ENCODE measurements around the gene RAMACL. TPM values are rescaled to one million over a fixed set of nuclear protein-coding genes. Genes with fewer than 3 reads are reported as not detected.
A peak's percentile ranks its signal among the peaks of the same experiment; 100 is the strongest.

RAMACL gene
- total RNA-seq, 1 experiment from 2014 or later: 0.28 TPM

- no peaks in the 10 kb centered on the region for H3K23me2 ChIP-seq (ENCODE audit: insufficient read length, low read depth, low read length, poor library complexity, severe bottlenecking)
- DNase-seq: no peak
- no peak overlapping the region for H3K4me2 ChIP-seq (ENCODE audit: insufficient read depth, insufficient read length, low read length)
- H4K5ac ChIP-seq (ENCODE audit: insufficient read length, low read depth, low read length): no peak overlapping the region
- H2BK12ac ChIP-seq (ENCODE audit: insufficient read length, low read depth, low read length): no peak overlapping the region
- no peaks in the 10 kb centered on the region for H3K9me3 Mint-ChIP-seq
- no peak overlapping the region for H3K56ac ChIP-seq (ENCODE audit: insufficient read length, low read depth, low read length)
- H2BK120ac ChIP-seq (ENCODE audit: low read depth, low read length, poor library complexity, severe bottlenecking): no peak overlapping the region
- H3K36me3 Mint-ChIP-seq (ENCODE audit: insufficient read depth in 1 of 3, low read depth in 3 of 3): no peaks in the 10 kb centered on the region
- peaks cover 21 to 24% of the 10 kb centered on the region in 2 experiments for H3K4me1 Mint-ChIP-seq
- no peaks in the 10 kb centered on the region for H4K20me1 ChIP-seq (ENCODE audit: control insufficient read depth, insufficient read depth, insufficient read length)
- H2BK5ac ChIP-seq (ENCODE audit: insufficient read length, low read length): no peak overlapping the region
- H2BK20ac ChIP-seq (ENCODE audit: low read depth, low read length, poor library complexity, severe bottlenecking): no peak overlapping the region
- H4K8ac ChIP-seq (replicated peaks; ENCODE audit: insufficient read length, low read depth, low read length): no peak overlapping the region
- H3K79me2 ChIP-seq (ENCODE audit: insufficient read depth, low read length): 0 out of 2 replicates have a peak, but pooled peaks cover 2% of the 10 kb centered on the region
- no CpG with 5 or more reads among the region's 8 CpGs for WGBS (ENCODE audit: extremely low coverage, insufficient read length, low lambda C conversion rate)
- H3K27ac ChIP-seq (ENCODE audit: insufficient read length, low read depth, low read length): no peak overlapping the region
- no peak overlapping the region for H2AFZ ChIP-seq (ENCODE audit: low read length)
- no peak overlapping the region for H2BK15ac ChIP-seq (ENCODE audit: low read depth, low read length)
- no peak overlapping the region for H3K18ac ChIP-seq (ENCODE audit: insufficient read length, low read depth, low read length)
- no peak for TF ChIP-seq CTCF (conservative IDR thresholded peaks at IDR 0.05)
- H3K9me3 ChIP-seq (ENCODE audit: control insufficient read depth, low read depth, low read length): no peaks in the 10 kb centered on the region
- no peaks in the 10 kb centered on the region for H3K4me1 ChIP-seq (ENCODE audit: insufficient read depth, low read length)
- H3K27ac Mint-ChIP-seq: peak overlapping the region in 1 of 3 experiments; percentile 46; a peak in 1 of 7 replicates
- peaks cover 2% of the 10 kb centered on the region for H3K79me1 ChIP-seq (ENCODE audit: insufficient read depth, low read depth, low read length, poor library complexity, severe bottlenecking)
- H3K14ac ChIP-seq (ENCODE audit: insufficient read depth, low read length): no peak overlapping the region
- H3K23ac ChIP-seq (ENCODE audit: insufficient read length, low read depth, low read length): no peak overlapping the region
- H3K9ac ChIP-seq (ENCODE audit: extremely low read depth, insufficient read length, low read length): no peak overlapping the region
- no peaks in the 10 kb centered on the region for H3K27me3 ChIP-seq (ENCODE audit: insufficient read depth, low read length)
- H3K27me3 Mint-ChIP-seq (ENCODE audit: low read depth): no peaks in the 10 kb centered on the region
- H3K4ac ChIP-seq (ENCODE audit: low read depth, low read length): no peak overlapping the region
- no peak overlapping the region for H3K4me3 Mint-ChIP-seq
- no peak overlapping the region for H2AK5ac ChIP-seq (ENCODE audit: insufficient read length, low read length)
- no peak overlapping the region for H4K91ac ChIP-seq (ENCODE audit: insufficient read length, low read depth, low read length)
- H3T11ph ChIP-seq (ENCODE audit: low read length): no peak overlapping the region
Measured at GRCh38 chr6:166589786-166590574, 3.5 kb upstream of the RAMACL start.

Measured in H9 (cell line).